H1 (cell line): Measurements from ENCODE around the gene ANKUB1. TPM values are rescaled to one million over a fixed set of nuclear protein-coding genes. Genes with fewer than 3 reads are reported as not detected.

Source experiments
- CTCF ChIA-PET: fragments of 300-600 bp; sonication (Branson Sonifier 250); formaldehyde crosslinking; loops from one replicate; lab custom pipeline; 2021; ENCODE audit not compliant: partially characterized antibody; lab: Charles Lee
- POLR2A ChIA-PET: fragments of 300-600 bp; sonication (Branson Sonifier 250); formaldehyde crosslinking; loops from one replicate; lab custom pipeline; 2021; ENCODE audit warnings: inconsistent platforms; ENCODE audit not compliant: partially characterized antibody; lab: Charles Lee
- DNase-seq, 2 experiments: peaks; one replicate each; pipeline versions ENCODE4 v3.0.0 to v3.0.0-alpha.2; 2010 to 2022; ENCODE audit warnings: low spot score in 2 of 2, low read depth in 1 of 2, mixed read lengths in 1 of 2
- FAIRE-seq: peaks from 2 replicates; lab custom pipeline; 2011; peaks lifted over from hg19 to GRCh38; lab: Jason Lieb, UNC
- H2AFZ ChIP-seq: 2 replicates; pipeline ENCODE4 v1.8.1; 2012; ENCODE audit warnings: low read length, inconsistent platforms
- H2AK5ac ChIP-seq: 2 replicates; pipeline ENCODE4 v1.6.1; 2013; ENCODE audit warnings: low read depth, low read length
- H2BK120ac ChIP-seq: replicated peaks from 2 replicates; pipeline ENCODE3; 2013; ENCODE audit warnings: low read depth, low read length, inconsistent platforms
- H2BK12ac ChIP-seq: 2 replicates; pipeline ENCODE4 v1.6.1; 2013; ENCODE audit warnings: low read depth, low read length
- H2BK15ac ChIP-seq: 2 replicates; pipeline ENCODE4 v1.6.1; 2013; ENCODE audit warnings: low read length
- H2BK20ac ChIP-seq: 2 replicates; pipeline ENCODE4 v1.6.1; 2013; ENCODE audit warnings: low read length
- H2BK5ac ChIP-seq: 2 replicates; pipeline ENCODE4 v1.6.1; 2013; ENCODE audit warnings: low read depth, low read length
- H3K14ac ChIP-seq: 2 replicates; pipeline ENCODE4 v1.6.1; 2013; ENCODE audit warnings: inconsistent platforms; ENCODE audit not compliant: insufficient read length
- H3K18ac ChIP-seq: 2 replicates; pipeline ENCODE4 v1.6.1; 2013; ENCODE audit warnings: low read length; ENCODE audit errors: extremely low read depth
- H3K23ac ChIP-seq: 2 replicates; pipeline ENCODE4 v1.6.1; 2013; ENCODE audit warnings: inconsistent platforms; ENCODE audit not compliant: insufficient read length
- H3K23me2 ChIP-seq: 2 replicates; pipeline ENCODE4 v1.6.1; 2013; ENCODE audit warnings: low read depth, low read length
- H3K27ac ChIP-seq: 2 replicates; pipeline ENCODE4 v1.6.1; 2011; ENCODE audit warnings: low read depth, low read length, inconsistent platforms
- H3K27me3 ChIP-seq, 4 experiments: replicated peaks in 1 of 4; 1 replicate in 1 of 4; 2 replicates in 3 of 4; pipeline versions ENCODE4 v1.6.1 to v1.8.1; 2011 to 2013; ENCODE audit warnings: low read length in 3 of 4, mild to moderate bottlenecking in 3 of 4, inconsistent platforms in 2 of 4, mixed read lengths in 2 of 4, moderate library complexity in 1 of 4; ENCODE audit not compliant: control insufficient read depth in 3 of 4, insufficient read depth in 3 of 4; ENCODE audit errors: extremely low read depth in 1 of 4
- H3K36me3 ChIP-seq, 4 experiments: 2 replicates each; pipeline versions ENCODE4 v1.6.1 to v1.8.1; 2011 to 2013; ENCODE audit warnings: mild to moderate bottlenecking in 4 of 4, low read length in 3 of 4, moderate library complexity in 2 of 4, control low read depth in 1 of 4, inconsistent platforms in 1 of 4; ENCODE audit not compliant: insufficient read depth in 4 of 4, control insufficient read depth in 2 of 4
- H3K4ac ChIP-seq: replicated peaks from 2 replicates; pipeline ENCODE3; 2013; ENCODE audit warnings: low read length, low read depth, mixed read lengths, inconsistent platforms; ENCODE audit not compliant: insufficient read length
- H3K4me1 ChIP-seq, 4 experiments: replicated peaks in 1 of 4; 1 replicate in 1 of 4; 2 replicates in 3 of 4; pipeline versions ENCODE4 v1.6.1 to v1.8.1; 2011 to 2013; ENCODE audit warnings: low read length in 3 of 4, inconsistent platforms in 2 of 4, mixed read lengths in 1 of 4; ENCODE audit not compliant: insufficient read depth in 4 of 4, control insufficient read depth in 3 of 4
- H3K4me2 ChIP-seq, 2 experiments: 2 replicates each; pipeline versions ENCODE4 v1.6.1 to v1.8.1; 2011 to 2013; ENCODE audit warnings: low read depth in 2 of 2, low read length in 2 of 2, control low read depth in 1 of 2, inconsistent platforms in 1 of 2, mild to moderate bottlenecking in 1 of 2; ENCODE audit not compliant: insufficient read depth in 1 of 2
- H3K4me3 ChIP-seq, 4 experiments: fragments of 200-600, 300-600 bp in 1 of 4; sonication (generic), shearing (Covaris generic), sonication (Bioruptor Twin) in 1 of 4; 2 replicates each; pipeline versions ENCODE4 v1.5.1 to v1.8.1; 2011 to 2016; ENCODE audit warnings: low read length in 4 of 4, low read depth in 3 of 4, control low read depth in 2 of 4, inconsistent platforms in 2 of 4, mild to moderate bottlenecking in 2 of 4, mixed read lengths in 1 of 4, moderate library complexity in 1 of 4; ENCODE audit not compliant: insufficient read depth in 2 of 4; ENCODE audit errors: extremely low read depth in 1 of 4
- H3K56ac ChIP-seq: replicated peaks from 2 replicates; pipeline ENCODE3; 2013; ENCODE audit warnings: low read depth, mild to moderate bottlenecking, mixed read lengths, low read length, inconsistent platforms; ENCODE audit not compliant: insufficient read length
- H3K79me1 ChIP-seq: 2 replicates; pipeline ENCODE4 v1.6.1; 2013; ENCODE audit warnings: low read depth, low read length, control low read depth
- H3K79me2 ChIP-seq, 2 experiments: 2 replicates each; pipeline versions ENCODE4 v1.6.1 to v1.8.1; 2012 to 2013; ENCODE audit warnings: low read length in 2 of 2, mild to moderate bottlenecking in 2 of 2, inconsistent platforms in 1 of 2; ENCODE audit not compliant: insufficient read depth in 2 of 2, control insufficient read depth in 1 of 2
- H3K9ac ChIP-seq, 4 experiments: replicated peaks in 1 of 4; 1 replicate in 1 of 4; 2 replicates in 3 of 4; pipeline versions ENCODE4 v1.6.1 to v1.8.1; 2011 to 2013; ENCODE audit warnings: low read depth in 3 of 4, low read length in 3 of 4, control low read depth in 2 of 4, mild to moderate bottlenecking in 2 of 4, moderate library complexity in 2 of 4, inconsistent platforms in 1 of 4; ENCODE audit errors: extremely low read depth in 1 of 4
- H3K9me3 ChIP-seq, 2 experiments: 2 replicates each; pipeline versions ENCODE4 v1.6.1 to v1.8.1; 2012 to 2013; ENCODE audit warnings: mild to moderate bottlenecking in 2 of 2, moderate library complexity in 2 of 2, control low read depth in 1 of 2, inconsistent platforms in 1 of 2, low read depth in 1 of 2, low read length in 1 of 2, mixed read lengths in 1 of 2; ENCODE audit not compliant: insufficient read depth in 2 of 2
- H4K20me1 ChIP-seq, 2 experiments: replicated peaks in 1 of 2; 2 replicates each; pipeline versions ENCODE3 to v1.8.1; 2011 to 2013; ENCODE audit warnings: inconsistent platforms in 2 of 2, low read length in 2 of 2, mild to moderate bottlenecking in 1 of 2; ENCODE audit not compliant: insufficient read depth in 2 of 2, control insufficient read depth in 1 of 2
- H4K5ac ChIP-seq: 2 replicates; pipeline ENCODE4 v1.6.1; 2013; ENCODE audit warnings: low read length, low read depth, mixed read lengths, inconsistent platforms; ENCODE audit not compliant: insufficient read length
- H4K8ac ChIP-seq: 2 replicates; pipeline ENCODE4 v1.8.0; 2013; ENCODE audit warnings: mild to moderate bottlenecking, moderate library complexity, low read length, inconsistent platforms; ENCODE audit not compliant: insufficient read depth; ENCODE audit errors: extremely low read depth
- H4K91ac ChIP-seq: replicated peaks from 2 replicates; pipeline ENCODE3; 2013; ENCODE audit warnings: low read length, mixed read lengths, inconsistent platforms; ENCODE audit not compliant: insufficient read length
- USF2 ChIP-seq: IDR thresholded peaks from 2 replicates; pipeline ENCODE4 v1.6.1; 2011; ENCODE audit warnings: low read length, improper control_type of control experiment
- WGBS, 2 experiments: shearing (Covaris generic) in 1 of 2; methylation state at CpG; one replicate each; pipeline versions ENCODE4 v1.1.6 to v1.1.7; 2013 to 2015; ENCODE audit warnings: low lambda C conversion rate in 2 of 2, mixed read lengths in 2 of 2, inconsistent platforms in 1 of 2, low coverage in 1 of 2, missing lambda C conversion rate in 1 of 2; ENCODE audit not compliant: insufficient replicate concordance in 2 of 2, insufficient coverage in 1 of 2, insufficient read length in 1 of 2; ENCODE audit errors: extremely low coverage in 1 of 2, missing lambda C conversion rate in 1 of 2; 5-methylcytosine and 5-hydroxymethylcytosine counted together
- polyA plus RNA-seq, 7 experiments: library from polyadenylated mRNA; depleted of rRNA in 3 of 7; stranded (reverse) in 5 of 7; unstranded in 2 of 7; fragments of >200 nt in 5 of 7; fragments of 200-250 nt in 2 of 7; gene quantifications; 1 replicate in 5 of 7; 2 replicates in 1 of 7; 4 replicates in 1 of 7; pipeline versions ENCODE4 v1.2.1 to v1.2.3, GENCODE V29; 2011 to 2013; ENCODE audit warnings: missing spikeins in 2 of 7, mixed read lengths in 2 of 7
- total RNA-seq: library from RNA; stranded (reverse); fragmentation: NEBNext Ultra II Directional; extraction: Animal tissue kit (Norgen Biotek cat#: 25700); gene quantifications from 2 replicates; pipeline ENCODE4 v1.2.1, GENCODE V29; 2021

ANKUB1 gene
- total and polyA plus RNA-seq, 2 of the 8 experiments (the other 6 are each of a cell fraction or from before 2014, with no cell fraction given) = not detected

DNA sequence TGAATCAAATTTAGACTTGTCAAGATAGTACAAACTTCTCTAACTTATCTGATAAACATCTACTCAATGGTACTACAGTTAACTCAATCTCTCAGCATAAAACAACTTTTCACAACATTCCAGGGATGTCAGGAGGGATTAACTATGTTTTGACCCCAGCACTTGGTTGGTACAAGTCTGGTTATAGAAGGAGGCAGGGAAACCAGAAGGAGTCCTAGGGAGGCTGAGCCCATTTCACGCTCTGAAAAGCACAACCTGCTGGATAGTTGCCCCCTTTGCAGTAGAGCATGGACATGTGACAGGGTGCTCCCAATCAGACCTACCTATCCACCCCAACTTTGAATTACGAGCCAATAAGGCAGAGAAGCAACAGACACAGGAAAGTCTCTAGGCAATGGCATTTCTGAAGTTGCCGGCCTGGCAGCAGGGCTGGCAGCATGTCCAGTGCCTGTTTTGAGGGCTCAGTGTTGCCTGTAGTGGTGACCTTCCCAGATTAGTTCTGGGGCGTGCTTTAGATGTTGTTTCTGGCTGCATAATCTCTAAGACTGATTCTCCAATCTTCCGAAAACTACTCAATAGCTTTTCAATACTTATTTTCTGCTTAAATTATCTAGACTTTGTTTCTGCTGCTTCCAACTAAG lies 8.2 kb downstream of the ANKUB1 start:
- Histone ChIP-seq H3K23me2 (no peaks in the 10 kb centered on the region), H3K27ac (no peak overlapping the region), H3K36me3 (no peaks in the 10 kb centered on the region; a peak in 1 of 8 replicates), H2BK20ac (no peak overlapping the region), H3K14ac (no peak overlapping the region), H3K9ac (no peak overlapping the region), H3K56ac (no peak overlapping the region), H4K20me1 (no peaks in the 10 kb centered on the region), H3K23ac (no peak overlapping the region), H3K9me3 (no peaks in the 10 kb centered on the region), H2BK5ac (no peak overlapping the region), H3K79me2 (no peaks in the 10 kb centered on the region), H2BK15ac (no peak overlapping the region), H4K5ac (no peak overlapping the region), H2AFZ (peak overlapping the region; percentile 42; the same call in 1 of the 2 replicates), H2AK5ac (no peak overlapping the region), H3K4ac (no peak overlapping the region), H3K4me2 (no peak overlapping the region), H3K4me3 (no peak overlapping the region), H2BK12ac (no peak overlapping the region), H2BK120ac (no peak overlapping the region), H4K8ac (no peak overlapping the region), H3K4me1 (no peaks in the 10 kb centered on the region), H4K91ac (no peak overlapping the region), H3K79me1 (no peaks in the 10 kb centered on the region), H3K27me3 (no peaks in the 10 kb centered on the region), H3K18ac (no peak overlapping the region)
- FAIRE-seq = no peak
- CTCF ChIA-PET = interaction anchor here (2.7 to 3.8 kb wide), 2 partner anchors 12 to 253 kb away, joined by 8 to 47 read pairs; no protein-coding TSS in a partner anchor
- WGBS, 2 experiments = 89% methylated on average over 5 of the region's 5 CpGs; no CpG with 5 or more reads in 1 of the 2 experiments
- POLR2A ChIA-PET = no interaction called here
- DNase-seq = no peak
- TF ChIP-seq USF2 = peak; percentile 41; the same call in 1 of the 2 replicates
